Aorta (tissue), 5 donors: ENCODE measurements around the gene CALHM4. TPM values are rescaled to one million over a fixed set of nuclear protein-coding genes. Genes with fewer than 3 reads are reported as not detected.

Source experiments
- ATAC-seq: fragments of 200-7000 bp; cut with Tn5 transposase; one replicate; pipeline ENCODE4 v1.9.1; 2022; ENCODE audit warnings: moderate library complexity; ENCODE audit not compliant: low FRiP score
- DNase-seq, 2 donors: peaks; one replicate each; pipeline ENCODE4 v3.0.0-alpha.2; 2020
- H3K27ac ChIP-seq, 2 donors: one replicate each; pipeline ENCODE4 v1.5.1; 2013; ENCODE audit warnings: low read length in 2 of 2, mild to moderate bottlenecking in 2 of 2, moderate library complexity in 2 of 2, control low read depth in 1 of 2, inconsistent platforms in 1 of 2, low read depth in 1 of 2
- H3K27me3 ChIP-seq, 2 donors: one replicate each; pipeline ENCODE4 v1.6.1; 2013; ENCODE audit warnings: control low read depth in 1 of 2, low read length in 1 of 2, mild to moderate bottlenecking in 1 of 2, moderate library complexity in 1 of 2; ENCODE audit not compliant: insufficient read depth in 2 of 2, control insufficient read depth in 1 of 2
- H3K36me3 ChIP-seq, 2 donors: one replicate each; pipeline ENCODE4 v1.6.1; 2013; ENCODE audit warnings: control low read depth in 1 of 2, low read length in 1 of 2, mild to moderate bottlenecking in 1 of 2; ENCODE audit not compliant: insufficient read depth in 2 of 2, control insufficient read depth in 1 of 2
- H3K4me1 ChIP-seq, 2 donors: one replicate each; pipeline ENCODE4 v1.6.1; 2013; ENCODE audit warnings: low read length in 2 of 2, control low read depth in 1 of 2, mild to moderate bottlenecking in 1 of 2, moderate library complexity in 1 of 2; ENCODE audit not compliant: insufficient read depth in 2 of 2, control insufficient read depth in 1 of 2
- H3K4me3 ChIP-seq, 2 donors: one replicate each; pipeline ENCODE4 v1.5.1; 2013; ENCODE audit warnings: low read length in 2 of 2, control low read depth in 1 of 2, mild to moderate bottlenecking in 1 of 2
- H3K9me3 ChIP-seq: one replicate; pipeline ENCODE4 v1.6.1; 2013; ENCODE audit warnings: mild to moderate bottlenecking, low read length; ENCODE audit not compliant: control insufficient read depth
- WGBS, 2 donors: extraction: QIAGEN DNeasy Blood & Tissue Kit; methylation state at CpG; one replicate each; pipeline ENCODE4 v1.1.7; 2013; 5-methylcytosine and 5-hydroxymethylcytosine counted together
- intact Hi-C, 2 donors: fragments of 100-400 bp; cut with DNase I; formaldehyde crosslinking; loops; one replicate each; pipeline versions ENCODE4 v1.14.2 to v1.15.0; 2022
- long read RNA-seq, 2 donors: library from polyadenylated mRNA; unstranded; transcript quantifications; one replicate each; pipeline ENCODE4 v2.0.0, GENCODE V29; 2020 to 2021
- polyA plus RNA-seq, 2 donors: library from polyadenylated mRNA; stranded (reverse); fragments of 200-250 nt; gene quantifications; one replicate each; pipeline ENCODE4 v1.2.3, GENCODE V29; 2013
- total RNA-seq, 2 donors: library from RNA; stranded (reverse); fragmentation: NEBNext Ultra II Directional; extraction: Animal tissue kit (Norgen Biotek cat#: 25700); gene quantifications; one replicate each; pipeline ENCODE4 v1.2.1, GENCODE V29; 2021
- donor health status: healthy with polysubstance abuse.
- donor health status: Bipolar disorder and iron deficiency.
- donor health status: DM: no; HTN: no; CAD: no.
- donor health status: DM: no; HTN: no; CAD: no.
- donor health status: DM: yes; HTN: yes; CAD: no.

CALHM4 gene
- total RNA-seq (not detected), polyA plus RNA-seq (under 1 TPM in 1 of 2 donors, not detected in 1; 0.26 TPM)
- long read RNA-seq, donor 1: 0 reads
- long read RNA-seq, donor 2: 0 reads

- ATAC-seq (no peak), DNase-seq (no peak)
- no peak within 1 kb of the TSS for H3K27ac ChIP-seq
- no peaks in the 10 kb centered on the region for H3K36me3 ChIP-seq
- H3K4me3 ChIP-seq: no peak within 1 kb of the TSS
- intact Hi-C loops: no loop called here
- no peaks in the 10 kb centered on the region for H3K9me3 ChIP-seq
- H3K4me1 ChIP-seq: no peaks in the 10 kb centered on the region
- H3K27me3 ChIP-seq: no peaks in the 10 kb centered on the region
Observed at GRCh38 chr6:116553451-116553850, at the start of gene CALHM4. TSS of gene CALHM4 (plus strand) at chr6:116553751. CDS start at chr6:116553794, 43 bp downstream.

- Histone ChIP-seq H3K9me3 (no peaks in the 10 kb centered on the region), H3K36me3 (no peaks in the 10 kb centered on the region), H3K27ac (no peak overlapping the region), H3K4me3 (no peak overlapping the region), H3K4me1 (no peaks in the 10 kb centered on the region), H3K27me3 (peaks cover 0 to 1% of the 10 kb centered on the region in 2 donors)
- DNase-seq: no peak
- WGBS, 2 donors: 85 to 90% methylated on average over 3 of the region's 3 CpGs
- ATAC-seq: no peak
- intact Hi-C loops: no loop called here
Observed at GRCh38 chr6:116507324-116507723, 46.2 kb upstream of the CALHM4 start.

GRCh38 chr6:116508527-116508926 lies 45.0 kb upstream of the CALHM4 start:
- intact Hi-C loops: no loop called here
- DNase-seq (no peak), ATAC-seq (no peak)
- Histone ChIP-seq H3K4me3 (no peak overlapping the region), H3K4me1 (peaks cover 0 to 2% of the 10 kb centered on the region in 2 donors), H3K27ac (no peak overlapping the region), H3K36me3 (no peaks in the 10 kb centered on the region), H3K9me3 (no peaks in the 10 kb centered on the region), H3K27me3 (peaks cover 0 to 1% of the 10 kb centered on the region in 2 donors)

- Histone ChIP-seq H3K4me1 (peaks cover 2 to 3% of the 10 kb centered on the region in 2 donors), H3K36me3 (peaks cover 3 to 5% of the 10 kb centered on the region in 2 donors), H3K27me3 (peaks cover 0 to 1% of the 10 kb centered on the region in 2 donors), H3K4me3 (peak within 1 kb of the TSS; percentile 87 to 100), H3K27ac (peak within 1 kb of the TSS; percentile 36 to 99), H3K9me3 (no peaks in the 10 kb centered on the region)
- peak; percentile 65 to 79 for DNase-seq
- ATAC-seq: peak; percentile 94
- intact Hi-C loops: loop anchor here in 1 of 2 donors (2.0 to 5.0 kb wide), 2 partner anchors 141 to 234 kb away; partner anchors contain the start of genes DSE and TSPYL1
- WGBS, 2 donors: 3 to 5% methylated on average over 10 of the region's 10 CpGs
Observed at GRCh38 chr6:116511424-116512110, 42.0 kb upstream of the CALHM4 start, which contains the start of gene CALHM5. TSS of gene CALHM5 (plus strand) at chr6:116511639. CDS start at chr6:116511697, 58 bp downstream.

DNA sequence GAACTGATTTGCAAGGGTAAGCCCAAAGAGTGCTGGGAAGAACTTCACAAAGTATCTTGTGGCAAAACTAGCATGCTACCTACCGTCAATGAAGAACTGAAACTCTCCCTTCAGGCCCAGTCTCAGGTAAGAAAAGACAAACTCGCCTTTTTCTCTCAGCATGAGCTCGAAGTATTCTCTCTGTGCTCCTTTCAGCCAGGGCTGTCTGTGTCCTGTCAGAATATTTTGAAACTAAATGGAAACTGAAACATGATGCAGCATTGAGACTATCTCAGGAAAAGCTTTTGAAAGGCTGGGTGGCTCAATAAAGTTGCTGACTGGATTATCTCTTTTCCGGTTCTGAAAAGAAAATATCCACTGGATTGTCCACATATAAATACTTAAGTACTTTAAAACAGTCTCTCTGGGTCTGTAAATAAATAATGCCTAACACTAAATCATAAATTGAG lies 41.4 kb upstream of the CALHM4 start:
- intact Hi-C loops: loop anchor here in 1 of 2 donors (5.0 kb wide), 1 partner anchor 235 kb away; the partner anchor contains the start of gene TSPYL1
- Histone ChIP-seq H3K9me3 (no peaks in the 10 kb centered on the region), H3K36me3 (peaks cover 3 to 5% of the 10 kb centered on the region in 2 donors), H3K27ac (peak overlapping the region; percentile 36 to 99), H3K4me1 (peaks cover 2 to 3% of the 10 kb centered on the region in 2 donors), H3K27me3 (peaks cover 0 to 1% of the 10 kb centered on the region in 2 donors), H3K4me3 (peak overlapping the region; percentile 87 to 100)
- WGBS, 2 donors: 1 to 6% methylated on average over 4 of the region's 4 CpGs
- no peak for DNase-seq
- peak; percentile 31 for ATAC-seq

GRCh38 chr6:116512734-116513133 lies 40.8 kb upstream of the CALHM4 start:
- Histone ChIP-seq H3K27me3 (no peaks in the 10 kb centered on the region), H3K4me1 (peaks cover 2 to 3% of the 10 kb centered on the region in 2 donors), H3K4me3 (peak overlapping the region; percentile 87 to 89), H3K27ac (peak overlapping the region in 1 of 2 donors; percentile 28), H3K9me3 (no peaks in the 10 kb centered on the region), H3K36me3 (peaks cover 5 to 6% of the 10 kb centered on the region in 2 donors)
- intact Hi-C loops: loop anchor here in 1 of 2 donors (5.0 kb wide), 1 partner anchor 235 kb away; the partner anchor contains the start of gene TSPYL1
- no peak for DNase-seq
- no peak for ATAC-seq

GRCh38 chr6:116513224-116513875 lies 40.2 kb upstream of the CALHM4 start:
- peak overlapping the region; percentile 87 to 89 for H3K4me3 ChIP-seq
- no peak for DNase-seq
- 69 to 77% methylated on average over 2 of the region's 2 CpGs for WGBS, 2 donors
- peaks cover 2 to 3% of the 10 kb centered on the region in 2 donors for H3K4me1 ChIP-seq
- H3K27me3 ChIP-seq: no peaks in the 10 kb centered on the region
- peaks cover 7 to 10% of the 10 kb centered on the region in 2 donors for H3K36me3 ChIP-seq
- no peak for ATAC-seq
- no peak overlapping the region for H3K27ac ChIP-seq
- intact Hi-C loops: loop anchor here in 1 of 2 donors (5.0 kb wide), 1 partner anchor 236 kb away; the partner anchor contains the start of gene TSPYL1
- no peaks in the 10 kb centered on the region for H3K9me3 ChIP-seq

DNA sequence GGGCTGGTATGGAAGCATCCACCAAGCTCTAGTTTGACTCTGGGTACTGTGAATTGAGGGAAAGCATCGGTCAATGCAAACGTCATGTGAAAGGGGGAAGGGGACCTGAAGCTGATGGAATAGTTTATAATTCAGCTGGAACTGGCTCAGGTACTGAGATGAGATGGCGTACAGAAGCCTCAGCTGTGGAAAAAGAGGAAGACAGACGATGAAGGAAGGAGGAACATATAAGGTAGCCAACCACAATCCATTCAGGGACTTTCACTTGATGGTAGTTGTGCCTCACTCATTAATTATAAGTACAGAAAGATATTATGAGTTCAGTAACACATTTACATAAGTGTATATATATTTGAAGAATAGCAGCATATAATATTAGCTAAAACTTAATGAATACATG lies 39.4 kb upstream of the CALHM4 start:
- Histone ChIP-seq H3K9me3 (no peaks in the 10 kb centered on the region), H3K4me1 (peaks cover 2 to 3% of the 10 kb centered on the region in 2 donors), H3K27ac (no peak overlapping the region), H3K36me3 (peaks cover 7 to 10% of the 10 kb centered on the region in 2 donors), H3K27me3 (no peaks in the 10 kb centered on the region), H3K4me3 (peak overlapping the region in 1 of 2 donors; percentile 87)
- ATAC-seq (no peak), DNase-seq (no peak)
- 59 to 68% methylated on average over 4 of the region's 4 CpGs for WGBS, 2 donors
- intact Hi-C loops: loop anchor here in 1 of 2 donors (5.0 kb wide), 1 partner anchor 237 kb away; the partner anchor contains the start of gene TSPYL1
